H1 (cell line): ENCODE measurements around the gene STIMATE. TPM values are rescaled to one million over a fixed set of nuclear protein-coding genes. Genes with fewer than 3 reads are reported as not detected.

Source experiments
- CHD1 ChIP-seq: IDR thresholded peaks from 2 replicates; pipeline ENCODE4 v1.6.1; 2012; ENCODE audit warnings: low read depth, low read length, improper control_type of control experiment
- CHD7 ChIP-seq: fragments of 300-600 bp; sonication (generic); IDR thresholded peaks from 2 replicates; pipeline ENCODE4 v1.7.1; 2012; ENCODE audit warnings: low read length, moderate library complexity, mild to moderate bottlenecking, inconsistent platforms; ENCODE audit not compliant: insufficient replicate concordance
- FOSL1 ChIP-seq: IDR thresholded peaks from 2 replicates; pipeline ENCODE4 v1.6.1; 2011; ENCODE audit warnings: mild to moderate bottlenecking, low read depth, low read length, moderate library complexity; ENCODE audit not compliant: insufficient read depth
- GABPA ChIP-seq: IDR thresholded peaks from 2 replicates; pipeline ENCODE4 v1.6.1; 2011; ENCODE audit warnings: mild to moderate bottlenecking, low read length, moderate library complexity, borderline replicate concordance; ENCODE audit not compliant: insufficient read depth
- HDAC2 ChIP-seq, 2 experiments: fragments of 300-600 bp in 1 of 2; sonication (generic) in 1 of 2; IDR thresholded peaks; 2 replicates each; pipeline ENCODE4 v1.6.1; 2011 to 2012; ENCODE audit warnings: low read depth in 2 of 2, low read length in 2 of 2, mild to moderate bottlenecking in 2 of 2, moderate library complexity in 2 of 2, borderline replicate concordance in 1 of 2, inconsistent platforms in 1 of 2
- HDAC6 ChIP-seq: IDR thresholded peaks from one replicate; pipeline ENCODE4 v1.7.1; 2012; ENCODE audit warnings: low read depth, mild to moderate bottlenecking, inconsistent platforms, low read length, moderate library complexity
- MAFK ChIP-seq: IDR thresholded peaks from 2 replicates; pipeline ENCODE4 v1.6.1; 2012; ENCODE audit warnings: low read depth, mild to moderate bottlenecking, improper control_type of control experiment, low read length
- NANOG ChIP-seq: IDR thresholded peaks from 2 replicates; pipeline ENCODE4 v1.6.1; 2011; ENCODE audit warnings: low read length, low read depth, mild to moderate bottlenecking, inconsistent platforms; ENCODE audit not compliant: insufficient read depth, poor library complexity, severe bottlenecking
- RXRA ChIP-seq: IDR thresholded peaks from 2 replicates; pipeline ENCODE4 v1.6.1; 2011; ENCODE audit warnings: low read depth, mild to moderate bottlenecking, low read length, moderate library complexity; ENCODE audit not compliant: insufficient read depth
- SAP30 ChIP-seq: fragments of 300-600 bp; sonication (generic); IDR thresholded peaks from 2 replicates; pipeline ENCODE4 v1.7.1; 2012; ENCODE audit warnings: low read length, moderate library complexity, mild to moderate bottlenecking, inconsistent platforms; ENCODE audit not compliant: insufficient read depth, insufficient replicate concordance
- SIX5 ChIP-seq: IDR thresholded peaks from 2 replicates; pipeline ENCODE4 v1.6.1; 2011; ENCODE audit warnings: mild to moderate bottlenecking, low read depth, low read length
- SP4 ChIP-seq: IDR thresholded peaks from 2 replicates; pipeline ENCODE4 v1.6.1; 2012; ENCODE audit warnings: low read length, inconsistent platforms
- polyA plus RNA-seq, 7 experiments: library from polyadenylated mRNA; depleted of rRNA in 3 of 7; stranded (reverse) in 5 of 7; unstranded in 2 of 7; fragments of >200 nt in 5 of 7; fragments of 200-250 nt in 2 of 7; gene quantifications; 1 replicate in 5 of 7; 2 replicates in 1 of 7; 4 replicates in 1 of 7; pipeline versions ENCODE4 v1.2.1 to v1.2.3, GENCODE V29; 2011 to 2013; ENCODE audit warnings: missing spikeins in 2 of 7, mixed read lengths in 2 of 7
- total RNA-seq: library from RNA; stranded (reverse); fragmentation: NEBNext Ultra II Directional; extraction: Animal tissue kit (Norgen Biotek cat#: 25700); gene quantifications from 2 replicates; pipeline ENCODE4 v1.2.1, GENCODE V29; 2021

STIMATE gene
- total and polyA plus RNA-seq, 2 of the 8 experiments (the other 6 are each of a cell fraction or from before 2014, with no cell fraction given): 17.5 to 22.1 TPM

GRCh38 chr3:52872245-52872644 lies 25.1 kb downstream of the STIMATE start (continued):
- no peak for TF ChIP-seq CHD7
- no peak for TF ChIP-seq GABPA
- TF ChIP-seq MAFK: no peak
- TF ChIP-seq HDAC6: no peak
- no peak for TF ChIP-seq SP4
- TF ChIP-seq SAP30: no peak
- TF ChIP-seq HDAC2 (IDR thresholded peaks at IDR 0.05; ENCODE audit: borderline replicate concordance in 1 of 2, low read depth in 2 of 2, low read length in 2 of 2): no peak
- no peak for TF ChIP-seq NANOG
- no peak for TF ChIP-seq FOSL1
- TF ChIP-seq RXRA: no peak
- no peak for TF ChIP-seq SIX5
- no peak for TF ChIP-seq CHD1
